ENCODE measurements around the gene DNAH10.
"Not testable (repeated sequence)": the region's sequence is repeated elsewhere in the genome, so short reads cannot be mapped to it uniquely, and the experiment has no call there.

DNAH10 gene

GRCh38 chr12:123779551-123779950, 17.4 kb downstream of the DNAH10 start:
- DNase-seq (ENCODE audit: low read depth), result no peak
- TF ChIP-seq CTCF (IDR thresholded peaks at IDR 0.05; ENCODE audit: low read depth, low read length) (no peak), POLR2A (IDR thresholded peaks at IDR 0.05; ENCODE audit: extremely low read depth, insufficient read length) (no peak), MYC (IDR thresholded peaks at IDR 0.05; ENCODE audit: low read depth, low read length) (no peak), MAX (IDR thresholded peaks at IDR 0.05; ENCODE audit: low read depth, low read length) (no peak)
- H3K4me3 ChIP-seq (ENCODE audit: low read depth, low read length), result no peak overlapping the region

GRCh38 chr12:123782997-123783792, 21.1 kb downstream of the DNAH10 start:
- TF ChIP-seq MYC (IDR thresholded peaks at IDR 0.05; ENCODE audit: low read depth, low read length) (no peak), MAX (IDR thresholded peaks at IDR 0.05; ENCODE audit: low read depth, low read length) (no peak), POLR2A (IDR thresholded peaks at IDR 0.05; ENCODE audit: extremely low read depth, insufficient read length) (no peak), CTCF (IDR thresholded peaks at IDR 0.05; ENCODE audit: low read depth, low read length) (no peak)
- DNase-seq (ENCODE audit: low read depth), result no peak
- no peak overlapping the region for H3K4me3 ChIP-seq (ENCODE audit: low read depth, low read length)

GRCh38 chr12:123787466-123787865, 25.4 kb downstream of the DNAH10 start:
- no peak for TF ChIP-seq MAX (IDR thresholded peaks at IDR 0.05; ENCODE audit: low read depth, low read length)
- DNase-seq (ENCODE audit: low read depth), result no peak
- H3K4me3 ChIP-seq (ENCODE audit: low read depth, low read length), result no peak overlapping the region

GRCh38 chr12:123788541-123788940, 26.4 kb downstream of the DNAH10 start:
- TF ChIP-seq POLR2A (IDR thresholded peaks at IDR 0.05; ENCODE audit: extremely low read depth, insufficient read length) (no peak), MYC (IDR thresholded peaks at IDR 0.05; ENCODE audit: low read depth, low read length) (no peak), MAX (IDR thresholded peaks at IDR 0.05; ENCODE audit: low read depth, low read length) (no peak), CTCF (IDR thresholded peaks at IDR 0.05; ENCODE audit: low read depth, low read length) (no peak)
- DNase-seq (ENCODE audit: low read depth), result no peak
- H3K4me3 ChIP-seq (ENCODE audit: low read depth, low read length), result no peak overlapping the region

- not testable (repeated sequence) for DNase-seq (ENCODE audit: low read depth); H3K4me3 ChIP-seq (ENCODE audit: low read depth, low read length)
Observed at GRCh38 chr12:123789422-123789821, 27.3 kb downstream of the DNAH10 start.

- no peak overlapping the region for H3K4me3 ChIP-seq (ENCODE audit: low read depth, low read length)
- DNase-seq (ENCODE audit: low read depth), result no peak
- TF ChIP-seq POLR2A (IDR thresholded peaks at IDR 0.05; ENCODE audit: extremely low read depth, insufficient read length) (no peak), MAX (IDR thresholded peaks at IDR 0.05; ENCODE audit: low read depth, low read length) (no peak), CTCF (IDR thresholded peaks at IDR 0.05; ENCODE audit: low read depth, low read length) (no peak), MYC (IDR thresholded peaks at IDR 0.05; ENCODE audit: low read depth, low read length) (no peak)
Observed at GRCh38 chr12:123790905-123791467, 28.9 kb downstream of the DNAH10 start.

Data from NB4 (cell line).